Activated T-cell treated with anti-CD3 and anti-CD28 coated beads for 24 hours (primary cell): ENCODE data around the gene TAF7L.
A peak's percentile ranks its signal among the peaks of the same experiment; 100 is the strongest.
"Not testable (repeated sequence)": the region's sequence is repeated elsewhere in the genome, so short reads cannot be mapped to it uniquely, and the experiment has no call there.

Experiments
- DNase-seq: peaks from one replicate; pipeline ENCODE4 v3.0.0-alpha.2; 2020; ENCODE audit warnings: low read depth

The TAF7L gene, protein sequence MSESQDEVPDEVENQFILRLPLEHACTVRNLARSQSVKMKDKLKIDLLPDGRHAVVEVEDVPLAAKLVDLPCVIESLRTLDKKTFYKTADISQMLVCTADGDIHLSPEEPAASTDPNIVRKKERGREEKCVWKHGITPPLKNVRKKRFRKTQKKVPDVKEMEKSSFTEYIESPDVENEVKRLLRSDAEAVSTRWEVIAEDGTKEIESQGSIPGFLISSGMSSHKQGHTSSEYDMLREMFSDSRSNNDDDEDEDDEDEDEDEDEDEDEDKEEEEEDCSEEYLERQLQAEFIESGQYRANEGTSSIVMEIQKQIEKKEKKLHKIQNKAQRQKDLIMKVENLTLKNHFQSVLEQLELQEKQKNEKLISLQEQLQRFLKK

DNA sequence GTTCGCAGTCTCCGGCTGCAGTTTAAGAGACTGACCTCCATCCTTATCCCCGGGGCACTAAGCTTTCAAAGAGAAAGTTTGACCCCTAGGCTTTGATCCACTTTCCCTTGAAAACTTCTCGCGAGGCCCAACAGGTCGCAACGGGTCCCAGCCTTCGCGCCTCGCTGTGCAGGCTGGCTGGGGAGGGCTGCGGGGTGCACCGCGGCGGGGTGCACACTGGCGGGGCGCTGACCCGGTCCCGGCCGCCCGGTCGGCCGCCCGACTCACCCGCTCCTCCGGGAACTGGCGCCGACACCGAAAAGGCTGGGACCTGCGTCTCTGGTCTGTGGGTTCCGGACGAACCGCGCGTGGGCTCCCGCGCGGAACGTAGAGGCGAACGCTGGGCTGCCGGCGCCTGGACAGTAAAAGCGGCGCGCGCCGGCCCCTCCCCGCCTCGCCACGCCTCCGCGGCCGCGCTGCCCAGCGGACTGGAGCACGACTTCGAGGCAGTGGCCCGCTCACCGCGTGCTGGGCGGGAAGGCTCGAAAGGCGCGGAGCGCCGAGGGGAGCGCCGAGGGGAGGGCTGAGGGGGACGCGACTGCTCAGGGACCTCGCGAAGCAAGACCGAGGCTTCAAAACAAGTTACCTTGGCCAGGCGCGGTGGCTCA is at the start of gene TAF7L:
Gene TAF7L, minus strand, starts transcription at position 378 of the 647 bp plus-strand sequence. CDS start 3,791 bp downstream, outside the sequence.
- DNase-seq = no peak

DNA sequence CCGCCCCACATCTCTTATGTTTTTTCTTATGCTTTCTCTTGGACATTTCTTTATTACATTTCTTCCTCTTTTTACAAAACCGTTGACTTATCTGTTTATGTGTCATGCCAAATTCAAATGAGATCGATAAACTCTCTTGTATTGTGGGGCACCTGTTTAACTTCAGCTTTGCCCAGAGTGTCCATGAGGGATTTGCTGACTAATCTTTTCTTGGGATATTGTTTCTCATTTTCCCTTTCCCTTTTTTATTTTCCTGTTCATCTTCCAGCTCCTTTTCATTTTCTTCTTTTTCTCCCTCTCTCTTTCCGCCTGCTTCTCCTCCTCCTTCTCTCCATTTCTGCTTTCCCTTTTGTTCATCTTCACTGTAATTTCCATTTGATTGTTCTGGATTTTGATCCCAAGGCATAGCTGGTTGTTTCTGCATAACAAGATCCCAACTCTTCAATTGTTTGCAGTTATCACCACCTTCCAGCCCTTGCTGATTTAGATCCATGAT is 46.7 kb upstream of the TAF7L start:
- no peak for DNase-seq

DNA sequence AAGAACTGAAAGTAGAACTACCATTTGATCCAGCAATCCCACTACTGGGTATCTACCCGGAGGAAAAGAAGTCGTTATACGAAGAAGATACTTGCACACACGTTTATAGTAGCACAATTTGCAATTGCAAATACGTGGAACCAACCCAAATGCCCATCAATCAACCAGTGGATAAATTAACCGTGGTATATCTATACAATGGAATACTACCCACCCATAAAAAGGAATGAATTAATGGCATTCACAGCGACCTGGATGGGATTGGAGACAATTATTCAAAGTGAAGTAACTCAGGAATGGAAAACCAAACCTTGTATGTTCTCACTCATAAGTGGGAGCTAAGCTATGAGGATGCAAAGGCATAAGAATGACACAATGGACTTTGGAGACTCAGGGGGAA is 43.2 kb upstream of the TAF7L start:
- DNase-seq = not testable (repeated sequence)

DNA sequence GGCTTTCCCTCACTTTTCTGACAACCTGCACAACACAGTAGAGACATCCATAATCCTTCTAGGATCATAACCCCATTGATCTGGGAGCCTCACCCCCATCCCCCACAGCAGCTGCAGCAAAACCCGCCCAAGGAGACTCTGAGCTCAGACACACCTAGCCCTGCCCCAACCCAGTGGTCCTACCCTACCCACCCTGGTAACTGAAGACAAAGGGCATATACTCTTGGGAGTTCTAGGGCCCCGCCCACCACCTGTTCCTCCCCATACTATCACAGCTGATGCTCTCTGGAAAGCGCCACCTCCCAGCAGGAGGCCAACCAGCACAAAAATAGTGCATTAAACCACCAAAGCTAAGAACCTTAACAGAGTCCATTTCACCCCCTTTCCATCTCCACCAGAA is 35.5 kb upstream of the TAF7L start:
- DNase-seq = not testable (repeated sequence)

DNA sequence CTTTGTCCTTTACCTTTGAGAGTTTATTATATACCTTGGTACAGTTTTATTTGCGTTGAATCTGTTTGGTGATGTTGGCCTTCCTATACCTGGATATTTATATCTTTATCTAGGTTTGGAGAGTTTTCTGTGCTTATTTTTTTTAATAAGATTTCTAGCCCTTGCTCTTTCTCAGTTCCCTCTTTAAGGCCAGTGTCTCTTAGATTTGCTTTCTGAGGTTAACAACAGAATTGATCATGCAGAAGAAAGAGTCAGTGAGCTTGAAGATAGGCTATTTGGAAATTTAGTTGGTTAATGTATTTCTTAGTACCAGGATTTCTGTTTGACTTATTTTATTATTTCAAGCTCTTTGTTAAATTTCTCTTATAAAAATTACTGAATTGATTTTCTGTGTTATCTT is 12.7 kb upstream of the TAF7L start:
- DNase-seq = no peak

DNA sequence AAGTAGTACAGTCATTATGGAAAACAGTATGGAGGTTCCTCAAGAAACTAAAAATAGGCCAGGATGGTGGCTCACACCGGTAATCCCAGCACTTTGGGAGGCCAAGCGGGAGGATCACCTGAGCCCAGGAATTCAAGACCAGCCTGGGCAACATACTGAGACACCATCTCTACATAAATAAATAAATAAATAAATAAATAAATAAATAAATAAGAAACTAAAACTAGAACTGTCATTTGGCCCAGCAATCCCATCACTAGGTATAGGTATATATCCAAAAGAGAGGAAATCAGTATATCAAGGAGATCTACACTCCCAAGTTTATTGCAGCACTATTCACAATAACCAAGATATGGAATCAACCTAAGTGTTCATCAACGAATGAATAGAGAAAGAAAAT is 4.5 kb upstream of the TAF7L start:
- not testable (repeated sequence) for DNase-seq

DNA sequence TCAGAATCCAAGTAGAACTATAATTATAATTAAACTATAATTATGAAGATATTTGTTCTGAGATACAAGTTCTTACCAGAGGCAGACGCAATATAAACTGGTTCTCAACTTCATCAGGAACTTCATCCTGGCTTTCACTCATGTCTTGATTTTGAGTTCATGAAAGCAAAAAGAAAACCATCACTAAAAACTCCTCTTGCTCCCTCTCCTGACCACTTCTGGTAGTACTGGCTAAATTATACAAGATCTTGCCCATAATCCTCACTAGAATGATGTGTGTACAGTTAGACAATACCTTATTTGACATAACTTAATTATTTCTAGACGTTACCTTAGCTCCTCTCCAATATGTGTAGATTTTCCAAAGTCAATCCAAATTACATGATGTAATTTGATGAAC is 3.7 kb downstream of the TAF7L start:
- peak; percentile 1 for DNase-seq

DNA sequence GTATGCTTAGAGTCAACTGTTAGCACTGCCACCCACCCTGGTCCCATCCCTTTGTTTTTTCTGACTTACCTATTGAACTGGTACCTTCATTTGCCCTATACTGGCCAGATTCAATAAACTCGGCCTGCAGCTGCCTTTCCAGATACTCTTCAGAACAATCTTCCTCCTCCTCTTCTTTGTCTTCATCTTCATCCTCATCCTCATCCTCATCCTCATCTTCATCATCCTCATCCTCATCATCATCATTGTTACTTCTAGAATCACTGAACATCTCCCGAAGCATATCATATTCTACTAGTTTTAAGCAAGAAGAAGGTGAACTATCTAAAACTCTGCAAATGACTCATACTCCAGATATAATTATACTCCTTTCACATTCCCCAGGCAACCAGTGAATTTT is 14.9 kb downstream of the TAF7L start:
- DNase-seq = no peak

DNA sequence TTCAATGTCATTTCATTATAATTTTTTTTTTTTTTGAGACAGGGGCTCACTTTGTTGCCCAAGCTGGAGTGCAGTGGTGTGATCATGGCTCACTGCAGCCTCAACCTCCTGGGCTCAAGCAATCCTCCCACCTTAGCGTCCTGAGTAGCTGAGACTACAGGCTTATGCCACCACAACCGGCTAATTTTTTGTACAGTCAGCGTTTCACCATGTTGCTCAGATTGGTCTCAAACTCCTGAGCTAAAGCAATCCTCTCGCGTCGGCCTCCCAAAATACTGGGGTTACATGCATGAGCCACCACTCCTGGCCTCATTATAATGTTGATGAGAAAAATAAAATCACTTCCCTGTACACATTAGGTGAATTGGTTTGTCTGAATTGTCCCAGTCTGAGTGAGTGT is 16.9 kb downstream of the TAF7L start:
- DNase-seq = no peak

DNA sequence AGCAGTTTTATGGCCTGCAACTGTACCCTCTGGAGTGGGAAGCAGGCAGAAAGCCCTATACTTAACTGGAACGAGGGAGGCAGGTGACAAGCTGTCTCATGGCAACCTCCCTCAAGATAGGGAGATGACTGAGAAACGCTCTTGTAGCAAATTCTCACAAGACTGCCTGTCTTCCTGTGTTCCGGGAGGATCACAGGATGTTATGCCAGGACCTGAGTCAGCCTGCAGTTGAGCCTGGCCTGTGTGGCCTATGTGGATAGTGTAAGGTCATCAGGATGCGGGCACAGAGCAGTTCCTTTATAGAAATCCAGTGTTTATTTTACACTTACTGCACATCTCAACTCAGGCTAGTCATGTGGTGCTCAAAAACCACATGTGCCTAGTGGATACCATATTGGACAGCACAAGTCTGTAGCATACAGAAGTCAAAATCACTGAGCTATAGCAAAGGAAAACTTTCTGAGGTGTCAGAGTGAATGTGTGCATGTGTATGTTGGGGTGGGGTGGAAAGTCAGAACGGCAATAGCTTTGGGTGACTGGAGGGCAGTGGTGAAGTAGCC is 25.2 kb downstream of the TAF7L start:
- DNase-seq = no peak

DNA sequence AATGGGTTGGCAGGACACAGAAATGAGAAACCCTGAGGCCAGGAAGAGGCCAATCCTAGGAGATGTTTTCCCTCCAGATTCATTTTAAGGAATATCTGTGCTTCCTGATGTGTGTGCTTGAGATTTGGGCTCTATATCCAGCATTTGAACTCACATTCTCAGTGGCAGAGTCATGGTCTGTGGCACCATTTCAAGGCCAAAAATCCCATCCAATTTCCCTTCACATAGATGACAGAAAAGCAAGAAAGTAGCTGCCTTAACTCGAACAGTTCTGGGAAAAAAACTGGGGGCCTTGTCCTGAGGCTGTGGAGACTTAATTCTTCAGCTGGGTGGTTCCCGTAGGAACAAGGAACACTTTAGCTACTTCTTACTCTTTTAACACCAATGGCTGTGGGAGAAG is 27.4 kb downstream of the TAF7L start:
- no peak for DNase-seq

DNA sequence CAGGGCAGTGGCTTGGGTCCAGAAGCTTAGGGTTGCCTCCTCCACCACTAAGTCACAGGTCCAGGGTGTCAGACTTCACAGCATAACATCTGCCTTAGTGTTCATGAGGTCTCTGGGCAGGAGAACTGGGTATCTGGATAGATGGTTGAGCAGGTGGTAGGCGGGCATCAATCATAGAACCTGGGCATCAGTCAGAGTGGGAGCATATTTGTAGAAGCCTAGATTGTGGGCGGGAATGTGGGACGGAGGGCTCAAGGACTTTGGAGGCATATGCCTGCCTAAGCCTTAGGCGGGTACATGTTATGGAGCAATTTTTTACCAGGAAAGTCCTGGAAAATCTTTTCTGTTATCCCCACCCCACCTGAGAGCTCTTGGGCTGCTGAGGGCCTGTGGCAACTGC is 28.5 kb downstream of the TAF7L start:
- DNase-seq = no peak

DNA sequence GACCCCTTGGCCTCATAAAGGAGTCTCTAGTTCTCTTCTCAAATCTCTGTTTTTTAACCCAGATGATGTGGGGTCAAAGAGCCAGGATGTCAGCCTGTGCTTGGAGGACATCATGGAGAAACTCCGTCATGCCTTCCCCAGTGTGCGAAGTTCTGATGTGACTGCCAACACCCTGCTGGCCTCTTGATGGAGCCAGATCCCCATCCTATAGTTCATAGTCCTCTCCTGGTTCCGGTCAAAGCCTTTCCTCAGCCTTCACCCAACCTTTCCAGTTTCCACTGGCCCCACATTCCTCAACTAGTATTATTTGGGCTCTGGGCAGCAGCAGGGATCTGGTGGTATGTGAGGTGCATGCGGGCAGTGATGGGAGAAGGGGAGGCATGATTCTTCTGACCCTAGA is 30.7 kb downstream of the TAF7L start:
- DNase-seq = no peak

DNA sequence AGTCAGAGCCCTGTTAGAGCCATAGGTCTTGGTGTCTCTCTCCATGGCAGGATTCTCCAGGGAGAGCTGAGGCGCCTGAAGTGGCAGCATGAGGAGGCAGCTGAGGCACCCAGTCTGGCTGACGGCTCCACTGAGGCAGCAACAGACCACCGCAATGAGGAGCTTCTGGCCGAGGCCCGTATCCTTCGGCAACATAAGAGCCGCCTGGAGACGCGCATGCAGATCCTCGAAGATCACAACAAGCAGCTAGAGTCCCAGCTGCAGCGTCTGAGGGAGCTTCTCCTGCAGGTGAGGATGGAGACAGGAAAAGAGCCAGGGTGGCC is 32.9 kb downstream of the TAF7L start:
- no peak for DNase-seq

DNA sequence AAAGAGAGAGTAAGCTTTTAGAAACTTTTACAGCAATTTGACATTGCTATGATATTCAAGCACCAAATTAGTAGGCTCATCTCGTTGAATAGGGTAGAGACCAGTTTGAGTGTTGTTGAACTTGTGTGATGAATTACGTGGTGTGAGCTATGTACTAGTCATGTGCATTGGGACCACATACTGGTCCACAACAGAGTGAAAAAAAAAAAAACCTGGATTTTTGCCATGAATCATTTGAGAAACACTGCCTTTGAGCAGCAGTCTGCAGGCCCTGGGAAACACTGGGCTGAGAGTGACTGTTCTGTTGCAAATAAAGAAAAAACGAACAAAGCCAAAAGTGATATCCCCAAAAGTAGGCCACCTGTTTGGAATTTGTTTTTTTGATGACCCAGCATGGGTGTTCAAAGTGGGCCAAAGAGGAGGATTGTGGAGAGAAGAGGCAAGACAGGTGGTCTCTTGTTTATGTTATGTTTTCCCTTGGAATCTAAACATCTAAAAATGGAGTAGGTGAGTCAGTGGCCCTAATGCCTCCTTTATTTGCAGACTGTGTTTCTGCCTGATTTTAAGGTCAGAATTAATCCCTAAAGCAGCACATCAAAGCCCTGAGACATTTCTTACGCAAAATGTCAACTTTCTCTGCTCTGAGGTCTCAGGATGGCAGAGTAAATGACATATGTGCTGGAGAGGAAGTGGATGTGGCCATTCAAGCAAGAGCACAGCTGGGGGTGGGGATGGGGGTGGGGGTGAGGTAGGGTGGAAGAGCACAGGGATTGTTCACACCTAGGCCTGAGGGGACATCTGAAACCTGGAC is 33.5 kb downstream of the TAF7L start:
- DNase-seq = no peak

DNA sequence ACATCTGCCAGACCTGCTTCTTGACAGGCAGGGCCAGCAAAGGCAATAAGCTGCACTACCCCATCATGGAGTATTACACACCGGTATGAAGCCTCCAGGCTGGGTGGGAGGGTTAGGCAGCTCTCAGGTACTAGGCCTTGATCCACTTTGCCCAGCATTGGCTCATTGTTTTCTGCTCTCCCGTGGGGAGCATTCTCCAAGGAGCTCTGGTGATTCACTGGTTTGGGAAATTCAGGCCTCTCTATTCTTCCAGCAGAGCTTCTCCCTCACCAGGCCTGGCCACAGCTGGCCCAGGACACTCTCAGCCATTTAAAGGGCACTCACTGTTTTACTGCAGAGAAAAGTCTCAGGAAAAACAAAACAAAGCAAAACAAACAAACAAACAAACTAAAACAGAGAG is 38.5 kb downstream of the TAF7L start:
- no peak for DNase-seq

DNA sequence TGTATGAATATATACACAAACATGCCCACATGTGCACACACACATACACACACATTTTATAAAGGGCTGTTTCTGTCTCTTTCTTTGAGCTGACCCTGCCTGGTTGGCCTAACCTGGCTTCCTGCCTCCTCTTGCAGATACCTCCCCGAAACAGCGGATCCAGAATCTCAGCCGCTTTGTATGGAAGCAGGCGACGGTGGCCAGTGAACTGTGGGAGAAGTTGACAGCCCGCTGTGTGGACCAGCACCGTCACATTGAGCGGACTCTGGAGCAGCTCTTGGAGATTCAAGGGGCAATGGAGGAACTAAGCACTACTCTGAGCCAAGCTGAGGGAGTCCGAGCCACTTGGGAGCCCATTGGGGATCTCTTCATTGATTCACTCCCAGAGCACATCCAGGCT is 49.6 kb downstream of the TAF7L start:
- no peak for DNase-seq

DNA sequence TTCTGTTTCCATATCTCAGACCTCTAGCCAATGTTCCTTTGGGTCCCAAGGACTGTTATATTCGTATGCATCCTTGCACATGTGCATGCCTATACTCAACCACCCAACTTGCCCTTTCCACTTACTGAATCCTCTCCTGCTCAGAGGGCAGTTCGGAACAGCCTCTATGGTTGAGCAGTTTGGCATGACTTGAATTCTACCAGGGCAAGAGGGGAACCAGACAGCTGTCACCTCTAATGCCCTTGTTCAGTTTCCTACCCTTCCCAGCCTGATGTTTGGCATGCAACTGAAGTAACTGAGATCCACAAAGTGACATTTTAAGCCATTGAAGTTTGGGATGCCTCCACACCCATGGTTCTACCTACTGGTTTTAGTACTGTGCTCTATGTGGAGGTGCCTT is 54.1 kb downstream of the TAF7L start:
- DNase-seq = no peak

DNA sequence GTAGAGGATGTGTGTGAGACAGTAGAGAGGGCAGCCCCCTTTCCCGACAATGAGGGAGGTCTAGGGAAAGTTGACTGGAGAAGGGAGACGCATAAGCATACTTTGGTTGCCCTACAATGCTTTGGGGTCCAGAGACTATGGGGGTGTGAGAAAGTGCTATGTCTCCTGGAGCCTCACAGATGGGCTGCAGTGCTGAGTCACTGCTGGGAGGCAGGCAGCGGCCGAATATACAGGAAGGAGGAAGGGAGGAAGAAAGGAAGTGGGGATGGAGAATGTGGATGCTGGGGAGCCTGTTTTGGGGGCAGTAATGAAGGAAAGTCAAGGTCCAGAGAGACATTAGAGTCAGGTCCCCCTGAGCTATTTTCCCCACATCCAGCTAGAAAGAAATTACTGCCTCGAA is 58.8 kb downstream of the TAF7L start:
- no peak for DNase-seq

DNA sequence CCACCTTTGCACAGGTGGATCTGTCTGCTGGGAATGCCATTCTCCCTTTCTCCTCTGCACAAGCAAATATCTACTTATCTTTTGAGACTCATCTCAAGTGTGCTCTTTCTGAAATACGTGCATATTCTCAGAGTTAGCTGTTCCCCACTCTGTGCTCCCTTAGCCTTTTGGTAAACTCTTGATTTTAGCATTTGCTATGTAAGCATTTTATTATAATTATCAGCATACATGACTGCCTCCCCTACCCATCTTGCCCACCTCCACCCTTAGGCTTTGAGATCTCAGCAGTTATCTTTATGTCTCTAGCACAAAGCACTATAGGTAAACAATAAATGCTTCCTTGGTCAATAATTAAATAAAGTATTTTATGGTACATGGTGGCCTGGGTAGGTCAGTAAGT is 60.1 kb downstream of the TAF7L start:
- DNase-seq = no peak

DNA sequence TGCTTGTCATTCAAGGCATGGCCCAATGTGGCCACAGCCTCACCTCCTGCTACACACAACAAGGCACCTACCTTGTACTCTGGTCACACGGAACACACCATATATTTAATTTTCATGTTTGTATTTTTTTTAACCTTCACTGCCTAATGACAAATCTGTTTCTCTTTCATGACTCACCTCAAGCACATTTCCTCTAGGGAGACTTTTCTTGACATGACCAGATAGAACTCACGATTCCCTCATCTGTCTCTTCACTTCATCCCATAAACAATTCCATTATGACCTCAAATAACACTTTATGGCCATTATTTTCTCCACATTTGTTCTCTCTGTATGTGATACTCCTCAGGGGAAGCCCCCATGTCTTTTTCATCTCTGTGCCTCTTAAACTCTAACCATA is 60.5 kb downstream of the TAF7L start:
- DNase-seq = no peak

DNA sequence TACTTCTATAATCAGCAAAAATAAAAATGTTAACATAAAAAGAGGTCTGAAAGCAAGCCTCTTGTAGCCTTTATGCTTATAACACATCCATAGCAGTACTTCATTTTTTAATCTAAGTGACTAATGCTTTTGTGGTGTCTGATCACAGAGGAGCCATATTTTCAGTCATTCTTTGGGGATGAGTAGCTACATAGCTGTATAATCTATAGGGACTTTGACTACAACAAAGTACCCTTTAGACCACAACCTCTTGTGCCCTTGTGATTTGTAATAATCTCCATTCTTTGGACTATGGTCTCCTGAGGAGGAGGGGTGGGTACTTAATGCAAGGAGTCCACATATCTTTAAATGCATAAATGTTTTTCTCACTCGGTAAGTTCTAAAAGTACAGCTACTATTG is 62.0 kb downstream of the TAF7L start:
- no peak for DNase-seq

DNA sequence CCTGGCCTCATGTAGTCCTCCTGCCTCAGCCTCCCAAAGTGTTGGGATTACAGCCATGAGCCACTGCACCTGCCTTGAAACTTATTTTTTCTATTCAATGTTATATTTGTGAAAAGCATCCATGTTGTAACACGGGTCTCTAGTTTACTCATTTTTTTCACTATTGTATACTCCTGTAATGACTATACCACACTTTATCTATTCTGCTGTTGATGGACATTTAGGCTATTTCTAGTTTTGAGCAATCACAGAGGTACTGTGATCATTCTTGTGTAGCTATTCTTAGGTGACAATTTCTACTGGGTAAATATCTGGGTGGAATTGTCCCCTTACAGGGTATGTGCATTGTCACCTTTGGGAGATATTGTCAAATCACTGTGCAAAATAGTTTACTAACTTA is 67.9 kb downstream of the TAF7L start:
- DNase-seq = no peak
